Measurements from ENCODE around the gene PTPRU. TPM values are rescaled to one million over a fixed set of nuclear protein-coding genes. Genes with fewer than 3 reads are reported as not detected.

The PTPRU gene
- total RNA-seq, 1 experiment from 2014 or later, result 45.5 TPM

DNA sequence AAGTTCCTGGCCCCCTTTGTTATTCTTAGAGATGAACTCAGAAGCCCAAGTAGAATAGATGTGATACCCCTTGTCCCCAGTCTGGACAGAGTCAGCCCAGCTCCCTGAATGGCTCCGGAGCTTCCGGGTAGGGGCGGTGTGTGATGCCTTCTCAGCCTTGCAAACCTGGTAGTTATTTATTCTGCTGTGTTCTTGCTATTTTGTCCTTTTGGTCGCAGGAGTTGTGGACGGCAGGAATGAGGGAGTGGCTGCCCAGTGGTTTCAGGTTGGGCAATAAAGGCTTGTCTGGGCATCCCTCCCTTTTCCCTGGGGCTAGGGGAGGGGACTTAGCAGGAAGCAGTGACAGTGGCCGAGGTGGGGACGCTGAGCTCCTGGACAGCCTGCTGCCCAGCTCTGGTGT lies 2.8 kb downstream of the PTPRU start:
- Histone ChIP-seq H2BK120ac (ENCODE audit: low read depth, low read length, poor library complexity, severe bottlenecking) (no peak overlapping the region), H2AK5ac (ENCODE audit: insufficient read length, low read length) (no peak overlapping the region), H2BK12ac (ENCODE audit: insufficient read length, low read depth, low read length) (no peak overlapping the region), H4K5ac (ENCODE audit: insufficient read length, low read depth, low read length) (no peak overlapping the region), H3K9ac (ENCODE audit: extremely low read depth, insufficient read length, low read length) (no peak overlapping the region), H4K91ac (ENCODE audit: insufficient read length, low read depth, low read length) (no peak overlapping the region), H3K4me1 (ENCODE audit: insufficient read depth, low read length) (peaks cover 11% of the 10 kb centered on the region; the same call in 1 of the 2 replicates), H3K9me3 (ENCODE audit: control insufficient read depth, low read depth, low read length) (no peaks in the 10 kb centered on the region), H3K23me2 (ENCODE audit: insufficient read length, low read depth, low read length, poor library complexity, severe bottlenecking) (peaks cover 14% of the 10 kb centered on the region), H3K79me1 (ENCODE audit: insufficient read depth, low read depth, low read length, poor library complexity, severe bottlenecking) (no peaks in the 10 kb centered on the region), H3K14ac (ENCODE audit: insufficient read depth, low read length) (no peak overlapping the region), H4K8ac (replicated peaks; ENCODE audit: insufficient read length, low read depth, low read length) (no peak overlapping the region), H2BK5ac (ENCODE audit: insufficient read length, low read length) (no peak overlapping the region), H3K27ac (ENCODE audit: insufficient read length, low read depth, low read length) (no peak overlapping the region), H3K4ac (ENCODE audit: low read depth, low read length) (no peak overlapping the region), H2AFZ (ENCODE audit: low read length) (no peak overlapping the region), H3K23ac (ENCODE audit: insufficient read length, low read depth, low read length) (no peak overlapping the region), H3K79me2 (ENCODE audit: insufficient read depth, low read length) (no peaks in the 10 kb centered on the region), H3K56ac (ENCODE audit: insufficient read length, low read depth, low read length) (no peak overlapping the region), H3K18ac (ENCODE audit: insufficient read length, low read depth, low read length) (no peak overlapping the region), H2BK20ac (ENCODE audit: low read depth, low read length, poor library complexity, severe bottlenecking) (no peak overlapping the region), H3K4me2 (ENCODE audit: insufficient read depth, insufficient read length, low read length) (no peak overlapping the region), H3T11ph (ENCODE audit: low read length) (no peak overlapping the region), H3K27me3 (ENCODE audit: insufficient read depth, low read length) (peaks cover 15% of the 10 kb centered on the region; the same call in 1 of the 2 replicates), H4K20me1 (ENCODE audit: control insufficient read depth, insufficient read depth, insufficient read length) (no peaks in the 10 kb centered on the region), H2BK15ac (ENCODE audit: low read depth, low read length) (no peak overlapping the region)
- H3K9me3 Mint-ChIP-seq, result peaks cover 3 to 6% of the 10 kb centered on the region in 2 experiments; a peak in 4 of 5 replicates
- H3K4me3 Mint-ChIP-seq, result peak overlapping the region; percentile 77 to 78
- TF ChIP-seq, protein P1, sequence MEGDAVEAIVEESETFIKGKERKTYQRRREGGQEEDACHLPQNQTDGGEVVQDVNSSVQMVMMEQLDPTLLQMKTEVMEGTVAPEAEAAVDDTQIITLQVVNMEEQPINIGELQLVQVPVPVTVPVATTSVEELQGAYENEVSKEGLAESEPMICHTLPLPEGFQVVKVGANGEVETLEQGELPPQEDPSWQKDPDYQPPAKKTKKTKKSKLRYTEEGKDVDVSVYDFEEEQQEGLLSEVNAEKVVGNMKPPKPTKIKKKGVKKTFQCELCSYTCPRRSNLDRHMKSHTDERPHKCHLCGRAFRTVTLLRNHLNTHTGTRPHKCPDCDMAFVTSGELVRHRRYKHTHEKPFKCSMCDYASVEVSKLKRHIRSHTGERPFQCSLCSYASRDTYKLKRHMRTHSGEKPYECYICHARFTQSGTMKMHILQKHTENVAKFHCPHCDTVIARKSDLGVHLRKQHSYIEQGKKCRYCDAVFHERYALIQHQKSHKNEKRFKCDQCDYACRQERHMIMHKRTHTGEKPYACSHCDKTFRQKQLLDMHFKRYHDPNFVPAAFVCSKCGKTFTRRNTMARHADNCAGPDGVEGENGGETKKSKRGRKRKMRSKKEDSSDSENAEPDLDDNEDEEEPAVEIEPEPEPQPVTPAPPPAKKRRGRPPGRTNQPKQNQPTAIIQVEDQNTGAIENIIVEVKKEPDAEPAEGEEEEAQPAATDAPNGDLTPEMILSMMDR (conservative IDR thresholded peaks at IDR 0.05), result no peak
- peak; percentile 57 for DNase-seq
- H3K27me3 Mint-ChIP-seq (ENCODE audit: low read depth), result peaks cover 45% of the 10 kb centered on the region
- peaks cover 0 to 5% (median 0%) of the 10 kb centered on the region in 3 experiments; a peak in 2 of 7 replicates for H3K36me3 Mint-ChIP-seq (ENCODE audit: insufficient read depth in 1 of 3, low read depth in 3 of 3)
- H3K4me1 Mint-ChIP-seq, result peaks cover 35 to 39% of the 10 kb centered on the region in 2 experiments
- no peak overlapping the region for H3K27ac Mint-ChIP-seq
- WGBS (ENCODE audit: extremely low coverage, insufficient read length, low lambda C conversion rate), result no CpG with 5 or more reads among the region's 7 CpGs

Measured in H9 (cell line).